HFFc6 (cell line): ENCODE data around the gene CDC5L. TPM values are rescaled to one million over a fixed set of nuclear protein-coding genes. Genes with fewer than 3 reads are reported as not detected.

Experiments
- DNase-seq: peaks from one replicate; pipeline ENCODE4 v3.0.0-alpha.2; 2018
- H3K27ac Mint-ChIP-seq: 2 replicates; pipeline ENCODE4 v1.8.0; 2020; ENCODE audit warnings: mild to moderate bottlenecking, mixed read lengths
- H3K27me3 Mint-ChIP-seq: 2 replicates; pipeline ENCODE4 v1.8.0; 2021; ENCODE audit warnings: mild to moderate bottlenecking, moderate library complexity, mixed read lengths; ENCODE audit not compliant: insufficient read depth
- H3K36me3 Mint-ChIP-seq: 2 replicates; pipeline ENCODE4 v1.8.0; 2021; ENCODE audit warnings: low read depth, mixed read lengths
- H3K4me1 Mint-ChIP-seq: 2 replicates; pipeline ENCODE4 v1.8.0; 2020; ENCODE audit warnings: low read depth, mixed read lengths
- H3K4me3 Mint-ChIP-seq: 2 replicates; pipeline ENCODE4 v1.8.0; 2020; ENCODE audit warnings: mild to moderate bottlenecking, moderate library complexity, mixed read lengths
- H3K9me3 Mint-ChIP-seq: 2 replicates; pipeline ENCODE4 v1.8.0; 2020; ENCODE audit warnings: mild to moderate bottlenecking, mixed read lengths
- CTCF ChIP-seq: fragments of 200-600 bp; sonication (generic); IDR thresholded peaks from 2 replicates; pipeline ENCODE4 v1.5.0; 2021; ENCODE audit warnings: antibody characterized with exemption, mild to moderate bottlenecking
- microRNA-seq: library from miRNA; unstranded; fragments of <30 nt; microRNA quantifications from one replicate; pipeline ENCODE4, GENCODE V29; 2019
- total RNA-seq, 6 experiments: library from RNA; stranded (reverse); fragmentation: NEBNext Ultra II Directional; extraction: Animal tissue kit (Norgen Biotek cat#: 25700); gene quantifications; 2 replicates in 1 of 6; 3 replicates in 5 of 6; pipeline ENCODE4 v1.2.3, GENCODE V29; 2021

The CDC5L gene
- total RNA-seq, 6 experiments from 2014 or later = 17.9 to 23.5 (median 21.6) TPM

GRCh38 chr6:44497807-44498206, 110.3 kb downstream of the CDC5L start:
- H3K36me3 Mint-ChIP-seq = peaks cover 8% of the 10 kb centered on the region

GRCh38 chr6:44498436-44498835, 110.9 kb downstream of the CDC5L start:
- TF ChIP-seq CTCF = no peak

More at GRCh38 chr6:44497807-44498206, 110.3 kb downstream of the CDC5L start:
- peaks cover 34% of the 10 kb centered on the region for H3K4me1 Mint-ChIP-seq
- H3K27ac Mint-ChIP-seq = no peak overlapping the region
- TF ChIP-seq CTCF = no peak
- no peak overlapping the region for H3K4me3 Mint-ChIP-seq
- peaks cover 10% of the 10 kb centered on the region for H3K9me3 Mint-ChIP-seq
- peaks cover 25% of the 10 kb centered on the region for H3K27me3 Mint-ChIP-seq
- DNase-seq = no peak

GRCh38 chr6:44499609-44500008, 112.1 kb downstream of the CDC5L start:
- H3K4me1 Mint-ChIP-seq = peaks cover 16% of the 10 kb centered on the region
- no peak for TF ChIP-seq CTCF
- H3K4me3 Mint-ChIP-seq = no peak overlapping the region
- H3K36me3 Mint-ChIP-seq = peaks cover 8% of the 10 kb centered on the region
- peaks cover 10% of the 10 kb centered on the region for H3K9me3 Mint-ChIP-seq
- H3K27me3 Mint-ChIP-seq = peaks cover 40% of the 10 kb centered on the region
- H3K27ac Mint-ChIP-seq = no peak overlapping the region
- DNase-seq = no peak

More at GRCh38 chr6:44498436-44498835, 110.9 kb downstream of the CDC5L start:
- peaks cover 27% of the 10 kb centered on the region for H3K4me1 Mint-ChIP-seq
- no peak overlapping the region for H3K4me3 Mint-ChIP-seq
- DNase-seq = no peak
- H3K36me3 Mint-ChIP-seq = peaks cover 8% of the 10 kb centered on the region
- H3K27ac Mint-ChIP-seq = no peak overlapping the region
- peaks cover 30% of the 10 kb centered on the region for H3K27me3 Mint-ChIP-seq
- H3K9me3 Mint-ChIP-seq = peaks cover 10% of the 10 kb centered on the region

Small RNA genes lying within 50 kb of the gene (microRNA-seq; reads per million reads assigned to microRNA genes)
- not detected for gene MIR4642

Other genes with a start within 250 kb of the CDC5L start
- gene CAPN11, start 228.9 kb upstream of the CDC5L start, total RNA-seq = not detected
- not detected for gene MYMX, start 170.8 kb upstream of the CDC5L start, total RNA-seq
- 10 to 100 TPM; 14.9 to 29.9 (median 26.8) TPM for gene SLC29A1, start 164.1 kb upstream of the CDC5L start, total RNA-seq
- 1,000 to 10,000 TPM in 1 of 6 experiments, 100 to 1,000 TPM in 5; 847 to 1,026 (median 920) TPM for gene HSP90AB1, start 140.6 kb upstream of the CDC5L start, total RNA-seq
- gene SLC35B2, start 130.2 kb upstream of the CDC5L start, total RNA-seq = 100 to 1,000 TPM; 108 to 132 (median 120) TPM
- 1 to 10 TPM; 4.2 to 6.7 (median 5.8) TPM for gene NFKBIE, start 122.2 kb upstream of the CDC5L start, total RNA-seq
- gene TMEM151B, start 117.3 kb upstream of the CDC5L start, total RNA-seq = not detected
- 10 to 100 TPM in 5 of 6 experiments, 1 to 10 TPM in 1; 8.8 to 11.5 (median 10.7) TPM for gene AARS2, start 74.4 kb upstream of the CDC5L start, total RNA-seq
- not detected for gene SPATS1, start 45.1 kb upstream of the CDC5L start, total RNA-seq